OCI-LY1 (cell line): ENCODE data around the gene POLRMT.

ENCODE experiments used
- CTCF ChIP-seq: fragments of 200-600 bp; sonication (generic), shearing (Covaris generic); IDR thresholded peaks from 2 replicates; pipeline ENCODE4 v1.5.1; 2017; ENCODE audit warnings: mild to moderate bottlenecking, antibody characterized with exemption, low read length, moderate library complexity, mixed read lengths
- EZH2 ChIP-seq: fragments of 200-600 bp; sonication (generic), shearing (Covaris generic); IDR thresholded peaks from 2 replicates; pipeline ENCODE4 v1.8.0; 2017; ENCODE audit warnings: borderline replicate concordance, mixed run types, mild to moderate bottlenecking, antibody characterized with exemption, low read length, moderate library complexity, mixed read lengths

DNA sequence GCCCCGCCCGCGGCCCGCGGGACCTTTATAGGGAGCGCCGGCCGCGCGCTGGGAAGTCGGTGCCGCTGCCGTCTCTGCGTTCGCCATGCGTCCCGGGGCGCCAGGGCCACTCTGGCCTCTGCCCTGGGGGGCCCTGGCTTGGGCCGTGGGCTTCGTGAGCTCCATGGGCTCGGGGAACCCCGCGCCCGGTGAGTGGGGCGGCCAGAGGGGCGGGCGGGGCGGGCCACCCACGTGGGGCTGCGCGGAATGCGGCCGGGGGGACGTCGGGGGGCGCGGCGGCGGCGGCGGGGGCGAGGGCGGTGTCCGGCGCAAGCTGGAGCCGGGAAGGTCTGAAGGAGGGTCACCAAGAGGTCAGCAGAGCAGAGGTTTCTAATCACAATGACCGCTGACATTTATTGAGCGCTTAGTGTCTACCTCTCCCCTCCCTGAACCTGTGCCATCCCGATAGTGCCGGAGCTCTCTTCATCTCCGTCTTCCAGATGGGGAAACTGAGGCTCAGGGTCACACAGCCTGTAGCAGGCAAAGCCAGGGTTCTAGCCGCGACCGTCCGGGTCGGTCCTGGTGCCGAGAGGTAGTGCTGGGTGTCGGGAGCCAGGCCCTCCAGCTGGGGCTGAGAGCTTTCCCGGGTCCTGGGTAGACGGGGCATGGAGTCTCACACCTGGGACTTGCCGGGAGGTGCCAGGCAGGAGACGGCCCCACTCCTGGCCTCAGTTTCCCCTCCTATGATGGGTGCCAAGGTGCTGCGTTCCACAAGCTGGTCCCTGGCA lies 43.2 kb upstream of the POLRMT start, which contains the start of gene FSTL3:
- no peak for TF ChIP-seq CTCF
- no peak for TF ChIP-seq EZH2
